Stimulated activated naive CD4-positive, alpha-beta T cell (primary cell): ENCODE measurements around the gene PDE4D.
"Not testable (repeated sequence)": the region's sequence is repeated elsewhere in the genome, so short reads cannot be mapped to it uniquely, and the experiment has no call there.

Experiments
- DNase-seq, 6 experiments: peaks; one replicate each; lab custom pipeline; 2025; lab: John Stamatoyannopoulos, UW

Gene PDE4D

DNA sequence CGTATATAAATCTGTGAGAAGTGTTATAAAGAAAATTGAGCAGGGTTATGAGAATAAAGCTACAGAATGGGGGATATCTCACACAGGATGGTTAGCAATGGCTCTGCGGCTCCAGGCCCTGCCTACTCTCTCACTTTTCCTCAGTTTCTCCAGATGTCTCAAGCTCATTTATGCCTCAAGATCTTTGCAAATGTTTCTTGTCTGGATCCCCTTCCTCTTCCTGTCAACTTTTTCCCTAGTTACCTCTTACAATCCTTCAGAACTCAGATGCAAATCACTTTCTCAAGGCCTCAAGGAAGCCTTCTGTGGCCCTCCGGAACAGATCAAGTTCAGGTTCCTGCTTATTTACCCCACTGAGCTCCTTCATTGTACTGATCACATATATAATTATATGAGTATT, 924.3 kb downstream of the PDE4D start:
- DNase-seq: no peak

GRCh38 chr5:58968350-58968749, 925.2 kb downstream of the PDE4D start:
- no peak for DNase-seq

GRCh38 chr5:58967597-58968281, 925.8 kb downstream of the PDE4D start:
- DNase-seq: no peak

DNA sequence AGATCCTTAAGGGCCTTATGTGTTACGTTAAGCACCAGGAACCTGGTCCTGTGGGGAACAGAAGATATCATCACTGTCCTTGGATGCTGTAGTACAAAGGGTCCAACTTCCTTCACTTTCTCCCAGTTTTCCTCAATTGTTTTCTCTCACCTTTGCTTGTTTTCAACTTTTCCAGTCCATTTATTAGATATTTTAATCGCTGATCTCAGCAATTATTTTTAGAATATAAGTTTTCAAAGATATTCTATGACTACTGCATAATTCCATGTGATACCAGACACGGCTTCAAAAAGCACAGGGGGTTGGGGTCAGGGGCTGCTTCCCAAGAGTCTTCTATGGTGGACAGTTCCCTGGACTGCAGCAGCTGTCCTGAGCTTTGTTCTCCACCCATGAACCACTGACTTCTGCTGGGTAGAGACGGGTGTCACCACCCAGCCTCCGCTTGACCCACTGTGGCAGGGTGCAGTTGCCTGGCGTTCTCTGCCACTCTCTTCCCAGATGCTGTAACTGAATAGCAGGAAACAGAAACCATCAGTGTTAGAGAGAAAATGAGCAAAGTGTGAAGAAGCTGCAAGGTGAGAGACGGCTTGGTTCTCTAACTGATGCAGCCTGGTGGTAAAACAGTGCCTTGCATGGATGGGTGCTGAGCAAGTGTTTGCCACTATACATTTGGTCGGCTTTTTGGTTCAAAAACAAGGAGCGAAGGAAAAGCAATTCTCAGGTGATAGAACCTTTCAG, 927.7 kb downstream of the PDE4D start:
- no peak for DNase-seq

DNA sequence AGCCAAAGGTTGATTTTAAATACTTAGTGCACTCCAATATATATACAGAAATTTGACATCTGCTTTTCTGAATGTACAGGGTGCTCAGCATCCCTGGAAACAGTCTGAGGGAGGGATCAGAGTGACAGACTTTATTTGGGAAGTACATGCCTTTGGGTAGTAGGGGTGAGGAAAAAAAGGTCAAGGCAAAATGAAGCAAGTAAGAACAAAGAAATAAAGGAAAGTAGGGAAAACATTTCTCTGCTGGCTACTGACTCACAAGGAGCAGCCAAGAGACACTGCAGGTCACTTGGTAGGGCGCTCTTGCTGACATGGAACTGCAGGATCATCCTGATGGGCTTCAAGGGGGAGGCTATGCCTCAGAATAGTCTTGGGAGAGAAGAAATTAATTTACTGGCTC, 929.7 kb downstream of the PDE4D start:
- no peak for DNase-seq

- no peak for DNase-seq
Measured at GRCh38 chr5:58963361-58963760, 930.2 kb downstream of the PDE4D start.

DNA sequence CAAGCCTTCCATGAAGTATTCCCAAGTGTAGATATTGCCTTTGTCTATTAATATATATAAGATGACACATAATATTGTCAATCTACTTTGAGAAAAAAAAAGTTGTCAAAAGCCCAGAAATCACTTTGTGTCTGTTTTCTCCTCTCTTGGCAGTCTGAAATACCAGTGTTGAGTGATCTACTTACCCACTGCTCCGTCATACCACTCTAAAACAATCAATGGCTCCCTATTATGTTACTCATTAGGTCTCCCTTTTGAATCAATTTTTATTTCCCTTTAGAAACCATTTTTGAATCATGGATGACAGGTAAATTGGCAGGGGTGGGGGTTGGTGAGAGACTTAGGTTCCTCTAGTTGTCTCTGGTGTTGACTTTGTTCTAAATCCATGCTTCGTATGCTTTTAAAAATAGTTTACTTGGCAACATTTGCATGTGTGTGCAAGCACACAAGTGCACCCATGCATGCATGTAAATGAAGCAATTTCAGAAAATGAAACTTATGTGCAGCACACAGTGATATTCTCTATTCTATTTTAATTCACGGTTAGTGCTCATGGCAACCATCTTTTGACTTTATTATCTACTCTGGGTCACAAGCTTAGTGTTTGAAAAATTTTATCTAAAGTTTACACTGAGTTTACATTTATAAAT, 931.8 kb downstream of the PDE4D start:
- DNase-seq: no peak

GRCh38 chr5:58958701-58959100, 934.8 kb downstream of the PDE4D start:
- no peak for DNase-seq

- not testable (repeated sequence) for DNase-seq
Measured at GRCh38 chr5:58953218-58953617, 940.3 kb downstream of the PDE4D start.

DNA sequence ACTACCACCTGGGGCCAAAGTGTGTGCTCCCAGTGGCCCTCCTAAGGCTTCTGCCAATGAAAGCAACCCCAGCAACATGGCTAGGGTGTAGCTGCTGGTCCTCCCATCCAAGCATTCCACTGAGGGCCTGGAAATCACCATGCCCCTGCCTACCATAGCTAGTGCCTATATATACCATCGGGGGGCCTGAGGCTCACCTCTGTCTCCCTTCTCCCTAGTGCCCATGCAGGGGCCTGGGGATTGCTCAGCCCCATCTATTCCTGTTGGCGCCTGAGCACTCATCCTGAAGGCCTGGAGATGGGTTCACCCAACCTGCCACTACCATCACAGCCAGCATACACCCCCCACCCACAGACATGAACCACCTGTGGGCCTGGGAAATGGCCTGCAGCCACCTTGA, 943.3 kb downstream of the PDE4D start:
- no peak for DNase-seq

- no peak for DNase-seq
Measured at GRCh38 chr5:58946230-58946629, 947.3 kb downstream of the PDE4D start.

- no peak for DNase-seq
Measured at GRCh38 chr5:58944221-58944620, 949.3 kb downstream of the PDE4D start.

- no peak for DNase-seq
Measured at GRCh38 chr5:58940446-58940845, 953.1 kb downstream of the PDE4D start.

DNA sequence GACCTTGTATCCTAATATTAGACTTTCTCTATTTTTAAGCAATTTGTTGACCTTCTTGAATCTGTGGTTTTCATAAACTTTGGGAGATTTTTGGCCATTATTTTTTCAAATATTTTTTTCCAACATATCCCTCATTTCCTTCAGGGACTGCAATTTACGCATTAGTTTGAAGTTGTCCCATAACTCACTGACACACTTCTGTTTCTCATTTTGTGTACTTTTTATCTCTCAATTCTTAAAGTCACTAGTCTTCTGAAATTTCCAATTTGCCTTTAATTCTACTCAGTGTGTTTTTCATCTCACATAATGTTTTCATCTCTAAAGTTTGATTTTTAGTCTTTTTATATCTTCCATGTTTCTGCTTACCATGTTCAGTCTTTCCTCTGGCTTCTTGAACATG, 953.9 kb downstream of the PDE4D start:
- no peak for DNase-seq

- DNase-seq: no peak
Measured at GRCh38 chr5:58938563-58939424, 954.7 kb downstream of the PDE4D start.

- no peak for DNase-seq
Measured at GRCh38 chr5:58937031-58937681, 956.4 kb downstream of the PDE4D start.

- DNase-seq: no peak
Measured at GRCh38 chr5:58934629-58935097, 958.9 kb downstream of the PDE4D start.

DNA sequence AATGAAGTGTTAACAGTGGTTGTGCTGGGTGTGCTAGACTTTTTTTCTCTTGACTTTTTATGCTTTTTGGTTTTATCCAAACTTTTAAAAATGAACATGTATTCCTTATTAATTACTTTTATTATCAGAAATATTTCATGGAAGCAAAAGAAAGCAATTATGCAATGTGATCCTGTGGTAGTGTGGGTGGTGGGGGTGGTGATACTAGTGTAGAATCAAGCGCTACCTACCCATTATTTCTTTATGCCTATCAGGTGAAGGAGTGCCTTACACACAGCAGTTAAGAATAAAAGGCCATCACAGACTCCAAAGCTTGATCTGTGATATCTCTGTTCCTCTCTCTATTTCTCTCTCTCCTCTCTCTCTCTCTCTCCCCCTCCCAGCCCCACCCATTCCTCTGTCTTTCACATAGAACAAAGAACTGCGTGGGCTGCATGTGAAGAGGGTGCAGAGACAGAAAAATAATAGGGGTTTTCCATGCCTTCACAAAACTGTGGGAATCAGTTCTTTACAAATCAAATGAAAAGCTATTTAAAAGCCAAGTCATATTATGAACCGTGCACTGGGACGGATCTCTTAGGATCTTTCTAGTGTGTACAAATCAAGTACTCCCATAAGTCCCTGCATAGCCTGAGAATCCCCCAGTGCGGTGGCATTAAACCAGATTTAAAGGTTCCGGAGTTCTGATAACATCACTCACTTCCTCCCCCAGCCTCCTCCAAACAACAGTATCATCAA, 959.5 kb downstream of the PDE4D start:
- DNase-seq: peak; percentile 1 to 59 (median 26)

DNA sequence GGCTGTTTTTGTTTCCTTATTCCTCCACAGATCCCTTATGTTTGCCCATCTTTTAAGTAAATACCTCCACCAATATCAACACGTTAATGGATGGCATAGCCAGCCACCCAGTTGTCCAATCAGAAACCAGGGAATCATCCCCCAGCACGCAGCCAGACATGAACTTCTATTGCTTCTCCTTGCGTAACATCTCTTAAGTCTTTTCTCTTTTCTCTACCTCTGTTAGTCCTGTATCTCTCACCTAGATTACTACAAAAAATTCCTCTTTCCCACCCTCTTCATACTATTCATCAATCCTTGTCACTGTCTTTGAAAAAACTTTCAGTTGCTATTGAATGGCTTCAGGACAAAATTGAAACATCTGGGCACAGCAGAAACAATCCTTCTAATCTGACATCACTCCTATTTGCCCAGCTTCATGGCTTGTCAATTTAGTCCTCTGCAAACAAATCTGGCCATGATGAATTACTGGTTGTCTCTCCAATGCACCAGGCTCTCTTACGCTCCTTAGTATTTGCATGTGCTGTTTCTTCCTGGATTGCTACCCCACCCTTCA, 961.4 kb downstream of the PDE4D start:
- no peak for DNase-seq

- no peak for DNase-seq
Measured at GRCh38 chr5:58930520-58930919, 963.0 kb downstream of the PDE4D start.

- DNase-seq: no peak
Measured at GRCh38 chr5:58929726-58930125, 963.8 kb downstream of the PDE4D start.
